ENCODE data around the gene FMOD.

GRCh38 chr1:203396595-203397194, 45.8 kb upstream of the FMOD start:
- TF ChIP-seq CTCF (IDR thresholded peaks at IDR 0.05): no peak
- no peak for TF ChIP-seq POLR2A (IDR thresholded peaks at IDR 0.05)
